GM19099 (cell line): ENCODE results near the gene NABP1.

Experiments used
- POLR2A ChIP-seq: IDR thresholded peaks from 3 replicates; pipeline ENCODE4 v1.6.1; 2011; ENCODE audit warnings: low read depth; ENCODE audit not compliant: insufficient read length; ENCODE audit errors: extremely low read depth

Gene NABP1

DNA sequence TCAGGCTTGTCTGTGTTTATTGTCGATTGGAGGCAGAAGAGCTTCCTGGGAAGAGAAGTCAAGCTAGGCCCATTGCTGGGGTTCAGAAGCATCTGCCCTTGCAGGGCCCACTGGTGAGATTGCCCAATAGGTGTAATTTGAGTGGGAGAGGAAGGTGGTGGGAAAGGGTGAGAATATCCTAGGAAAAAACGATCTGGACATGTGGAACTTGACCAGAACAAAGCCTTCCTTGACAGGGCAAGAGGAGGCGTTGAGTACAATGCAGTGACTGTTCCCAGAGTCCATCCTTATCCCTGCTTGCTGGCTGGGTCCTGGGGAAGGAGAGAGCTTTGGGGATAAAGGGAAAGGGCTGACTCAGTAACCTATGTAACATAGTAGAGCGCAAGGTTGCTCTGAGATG lies 27.1 kb downstream of the NABP1 start:
- TF ChIP-seq POLR2A, result no peak

DNA sequence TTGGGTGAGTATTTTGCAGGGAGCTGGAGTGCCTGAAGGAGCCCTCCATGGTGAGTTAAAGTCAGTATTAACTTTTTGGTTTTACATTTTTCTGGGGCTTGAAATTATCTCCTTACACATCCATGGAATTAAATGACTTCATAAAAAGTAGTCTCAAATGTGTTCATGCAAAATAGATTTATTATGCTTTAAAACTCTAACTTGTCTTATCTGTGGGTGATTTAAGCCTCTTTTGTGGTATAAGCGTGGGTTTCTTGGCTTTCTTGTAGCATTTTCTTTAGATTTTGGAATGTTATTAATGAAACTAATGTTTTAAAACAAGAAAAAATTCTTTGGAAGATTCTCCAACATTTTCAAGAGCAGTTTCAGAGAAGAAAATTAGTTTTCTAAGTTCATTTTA lies 27.8 kb downstream of the NABP1 start:
- TF ChIP-seq POLR2A, result no peak

DNA sequence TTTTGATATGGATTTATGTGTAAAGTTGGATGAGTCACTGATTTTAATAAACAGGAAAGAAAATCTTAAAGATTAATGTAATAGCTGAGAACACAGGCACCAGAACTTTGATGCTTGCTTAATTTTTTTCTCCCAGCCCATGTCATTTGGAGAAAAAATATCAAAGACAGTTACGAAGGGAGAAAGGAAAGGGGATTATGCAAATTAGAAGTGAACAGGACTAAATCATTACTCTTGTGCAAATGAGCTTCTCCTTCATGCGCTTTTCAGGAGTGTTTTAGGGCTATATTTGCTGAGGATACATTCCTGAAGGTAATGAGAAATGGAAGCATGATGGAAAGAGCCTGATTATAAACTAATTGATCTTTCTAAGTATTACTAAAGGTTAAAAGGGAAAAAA lies 28.9 kb downstream of the NABP1 start:
- TF ChIP-seq POLR2A, result no peak

DNA sequence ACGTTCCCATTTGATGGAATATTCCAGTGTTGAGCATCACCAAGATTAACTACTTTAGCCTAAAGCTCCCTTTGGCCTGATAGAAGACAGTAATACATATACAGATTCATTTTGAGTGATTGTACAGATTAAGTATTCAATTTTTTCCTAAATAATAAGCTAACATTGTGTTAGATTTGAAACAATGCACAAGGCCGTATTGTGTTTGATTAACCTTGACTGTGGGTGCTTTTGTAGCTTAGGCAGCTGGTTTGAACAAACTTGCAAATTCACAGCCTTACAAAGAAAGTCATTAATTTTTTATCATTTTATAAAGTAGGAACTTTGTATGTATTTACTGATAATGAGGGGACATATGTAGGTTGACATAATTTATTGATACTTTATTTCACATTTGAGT lies 29.6 kb downstream of the NABP1 start:
- no peak for TF ChIP-seq POLR2A

DNA sequence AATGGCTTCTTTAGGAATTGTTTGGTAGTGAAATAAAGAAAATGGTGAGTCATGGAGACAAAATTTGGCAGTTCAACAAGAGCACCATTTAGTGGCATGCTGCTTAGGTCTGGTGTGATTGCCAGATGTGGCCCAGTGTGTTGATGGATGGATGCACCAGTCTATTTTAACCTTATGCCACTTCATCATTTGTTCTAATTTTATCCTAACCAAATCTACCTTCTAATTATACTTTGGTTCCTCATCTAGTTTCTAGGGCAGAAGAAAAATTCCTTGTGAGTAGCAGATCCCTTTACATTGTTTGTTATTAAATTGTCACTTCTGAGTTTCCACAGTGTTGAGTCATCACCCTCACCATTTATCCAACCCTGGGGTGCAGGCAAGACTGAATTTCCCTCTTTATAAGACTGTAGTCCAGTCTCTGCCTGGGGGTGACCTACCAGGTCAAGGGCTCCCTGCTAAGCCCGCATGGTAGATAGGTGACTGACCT lies 32.5 kb downstream of the NABP1 start:
- no peak for TF ChIP-seq POLR2A

DNA sequence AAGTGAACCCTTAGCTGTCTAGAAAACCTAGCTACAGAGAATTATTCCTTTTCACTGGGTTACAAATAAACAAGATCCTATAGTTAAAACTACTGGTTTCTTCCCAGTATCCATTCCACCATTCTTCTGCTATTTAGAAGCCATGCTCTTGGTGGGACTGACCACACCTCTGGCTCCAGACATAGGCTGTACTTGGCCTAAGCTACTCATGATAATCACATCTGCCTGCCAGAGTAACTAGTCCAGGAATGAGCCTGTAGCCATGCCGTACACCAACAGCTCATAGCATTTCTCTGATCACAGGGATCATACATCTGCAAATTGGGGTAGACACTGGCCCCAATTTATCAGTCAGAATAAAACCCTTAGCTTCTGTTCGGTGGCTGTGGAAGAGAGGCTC lies 33.7 kb downstream of the NABP1 start:
- no peak for TF ChIP-seq POLR2A

DNA sequence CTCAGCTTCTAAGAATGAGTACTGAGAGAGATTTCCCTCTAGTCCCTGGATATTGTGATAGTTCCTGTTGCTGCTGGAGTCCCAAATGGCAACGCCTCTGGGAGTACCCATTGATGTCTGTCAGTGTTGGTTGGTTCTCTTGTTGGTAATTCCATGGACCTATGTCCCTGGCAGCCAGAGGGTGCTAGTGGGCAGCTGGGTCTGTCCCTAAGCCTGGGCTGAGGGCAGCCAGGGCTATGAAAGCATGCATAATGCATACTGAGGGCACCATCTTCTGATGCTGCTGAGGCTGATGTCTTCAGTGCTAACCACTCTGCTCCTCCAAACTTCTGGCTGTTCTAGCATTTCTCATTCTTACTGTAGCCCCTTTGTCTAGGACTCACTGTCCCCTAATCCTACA lies 35.9 kb downstream of the NABP1 start:
- TF ChIP-seq POLR2A, result no peak

DNA sequence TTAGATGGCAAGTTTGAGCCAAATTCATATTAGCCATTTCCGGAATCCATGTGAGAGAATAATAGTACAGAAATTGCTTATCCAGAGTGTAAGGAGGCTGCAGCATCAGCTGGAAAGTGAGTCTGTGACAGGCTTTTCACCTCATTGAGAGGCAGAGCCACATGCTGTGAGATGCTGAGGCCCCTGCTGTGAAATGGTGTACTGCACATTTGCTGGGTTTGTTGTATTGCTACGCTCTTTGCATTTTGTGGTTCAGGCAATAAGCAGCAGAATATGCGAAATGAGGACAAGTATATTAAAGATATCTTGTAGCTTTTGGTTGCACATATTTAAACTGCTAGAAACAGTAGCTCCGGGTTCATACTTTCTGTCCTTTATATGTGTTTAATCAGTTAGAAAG lies 37.0 kb downstream of the NABP1 start:
- no peak for TF ChIP-seq POLR2A

DNA sequence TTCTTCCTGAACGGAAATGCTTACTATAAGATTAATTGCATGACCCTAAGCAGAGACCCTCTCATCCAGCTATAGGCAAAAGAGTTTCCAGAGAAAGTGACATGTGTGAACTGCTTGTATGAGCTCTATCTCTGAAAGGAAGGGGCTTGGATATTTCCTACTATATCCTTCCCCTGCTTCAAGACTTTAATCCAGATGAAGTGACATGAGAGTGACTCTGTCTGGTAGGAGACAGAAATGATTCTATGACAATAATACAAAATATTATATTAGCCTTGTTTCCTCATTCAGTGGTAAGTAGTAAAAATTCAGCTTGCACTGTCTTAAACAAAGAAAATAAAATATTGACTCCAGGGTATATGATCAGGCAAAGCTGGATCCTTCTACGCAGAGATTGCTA lies 37.5 kb downstream of the NABP1 start:
- no peak for TF ChIP-seq POLR2A

DNA sequence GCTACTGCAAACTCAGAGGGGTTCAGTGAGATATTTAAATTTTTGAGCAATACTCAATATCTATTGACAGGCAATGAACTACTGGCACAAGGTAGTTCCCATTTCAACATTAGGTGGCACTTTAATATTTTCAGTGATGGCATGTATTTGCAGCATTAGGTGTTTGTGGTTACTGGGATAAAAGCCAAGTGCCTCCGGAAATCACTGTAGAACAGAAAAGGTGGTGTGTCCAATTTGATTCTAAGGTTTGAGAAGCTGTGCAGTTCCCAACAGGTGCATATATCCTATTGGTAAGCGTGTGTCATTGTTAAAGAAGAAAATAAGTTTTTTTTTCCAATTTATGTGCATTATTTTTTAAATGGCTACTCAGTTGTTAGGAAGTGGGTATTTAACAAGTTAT lies 41.3 kb downstream of the NABP1 start:
- TF ChIP-seq POLR2A, result no peak

DNA sequence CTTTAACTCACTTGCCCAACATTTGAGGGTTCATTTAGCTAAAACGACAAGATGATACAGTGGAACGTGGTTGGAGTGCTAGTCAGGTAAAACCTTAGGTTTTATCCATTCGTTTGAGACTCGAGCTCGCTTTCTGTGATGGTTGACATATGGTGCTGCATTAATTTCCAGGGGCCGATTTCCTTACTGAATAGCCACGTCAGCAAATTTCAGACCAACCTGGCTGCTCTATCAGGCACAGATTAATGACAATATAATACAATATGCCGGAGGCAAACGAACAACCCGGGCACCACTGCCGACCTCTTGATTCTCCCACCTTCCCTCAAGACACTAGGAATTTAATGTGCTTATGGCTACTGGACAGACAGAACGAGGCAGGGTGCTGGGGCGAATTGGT lies 42.0 kb downstream of the NABP1 start:
- TF ChIP-seq POLR2A, result no peak

DNA sequence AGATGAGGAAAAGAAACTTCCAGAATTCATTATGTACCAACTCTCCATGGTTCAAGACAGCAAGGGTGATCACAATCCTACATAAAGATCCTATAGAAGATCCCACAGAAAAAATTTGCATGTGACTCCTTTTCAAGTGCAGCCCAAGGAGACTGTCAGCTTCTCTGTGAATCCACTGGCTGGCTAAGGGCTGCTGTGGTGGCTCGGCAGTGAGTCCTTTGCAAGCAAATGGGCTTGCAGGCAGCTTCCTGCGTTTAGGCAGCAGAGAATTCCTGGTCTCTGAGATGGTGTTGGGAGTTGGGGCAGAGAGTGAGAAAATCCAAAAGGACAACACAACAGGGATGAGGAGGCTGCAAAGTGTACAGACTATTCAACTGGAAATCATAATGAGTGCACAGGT lies 43.4 kb downstream of the NABP1 start:
- no peak for TF ChIP-seq POLR2A

DNA sequence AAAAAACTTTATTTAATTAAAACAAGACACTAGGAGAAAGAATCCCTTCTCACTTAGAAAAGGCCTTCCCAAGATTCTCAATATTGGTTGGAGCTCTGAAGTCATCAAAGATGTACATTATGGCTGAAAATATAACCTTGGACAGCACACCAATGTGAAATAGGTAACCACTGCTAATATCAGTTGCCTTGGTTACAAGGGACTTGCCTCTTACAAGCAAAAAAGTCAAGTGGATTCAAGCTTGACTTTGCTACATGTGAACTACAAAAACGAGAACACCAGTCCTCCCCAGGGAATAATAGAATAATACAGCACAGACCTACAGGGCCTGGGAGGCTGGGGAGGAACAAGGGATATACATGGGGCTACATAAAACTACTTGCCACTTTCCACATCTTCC lies 46.1 kb downstream of the NABP1 start:
- no peak for TF ChIP-seq POLR2A

DNA sequence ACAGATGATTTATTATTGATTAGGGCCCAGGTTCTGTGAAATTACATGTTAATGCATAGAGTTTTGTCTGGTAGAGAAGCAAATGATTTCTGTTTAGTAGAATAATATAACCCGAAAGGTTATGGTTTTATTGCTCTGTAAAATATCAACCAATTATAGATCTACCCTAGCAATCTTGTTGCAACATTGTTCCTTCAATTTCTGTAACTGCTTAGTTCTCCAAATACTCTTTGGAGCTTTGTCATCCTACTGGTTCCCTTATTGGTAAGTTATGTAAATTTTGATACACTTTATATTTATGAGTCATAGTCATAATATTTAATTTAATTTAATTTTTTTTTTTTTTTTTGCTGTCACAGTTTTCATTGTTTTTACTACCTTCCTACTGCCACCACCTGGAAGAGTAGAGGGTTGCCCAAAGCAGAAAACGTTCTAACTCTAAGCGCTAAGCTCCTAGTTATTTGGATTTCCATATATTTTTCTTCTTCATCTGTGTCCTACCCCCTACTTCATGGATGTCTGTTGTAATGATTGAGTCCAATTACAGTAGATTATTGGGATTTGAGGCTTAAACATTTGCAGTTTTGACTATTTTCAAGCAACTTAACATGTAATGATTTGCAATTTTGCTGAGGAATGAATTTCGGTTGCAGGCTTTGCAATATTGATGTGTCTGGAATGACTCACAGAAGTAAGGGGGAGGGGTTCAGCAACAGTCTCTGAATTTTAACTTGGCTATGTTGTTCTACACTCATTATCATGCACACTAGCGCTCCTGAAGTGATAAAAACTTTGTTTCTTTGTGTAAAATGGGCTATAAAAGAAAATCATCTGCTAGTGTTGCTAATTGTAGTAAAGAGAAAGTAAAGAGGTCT lies 51.1 kb downstream of the NABP1 start:
- no peak for TF ChIP-seq POLR2A

DNA sequence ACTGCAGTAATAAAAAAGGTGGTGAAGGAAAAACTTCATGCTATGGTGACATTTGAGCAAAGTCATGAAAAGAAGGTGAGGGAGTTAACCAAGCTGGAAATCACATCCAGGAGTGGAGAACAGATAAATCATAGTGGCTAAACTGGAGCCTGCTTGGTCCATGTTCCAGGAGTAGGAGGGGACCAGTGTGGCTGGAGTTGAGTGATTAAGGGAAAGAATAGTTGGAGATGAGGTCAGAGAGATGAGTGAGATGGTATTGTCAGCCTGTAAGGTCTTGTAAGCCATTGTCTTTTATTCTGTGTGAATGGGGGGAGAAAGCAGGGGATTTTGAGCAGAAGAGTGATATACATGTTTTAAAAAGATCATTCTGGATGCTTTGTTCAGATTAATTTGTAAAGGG lies 52.3 kb downstream of the NABP1 start:
- TF ChIP-seq POLR2A, result no peak
